ENCODE results near the gene IGFLR1. TPM values are rescaled to one million over a fixed set of nuclear protein-coding genes. Genes with fewer than 3 reads are reported as not detected.
A peak's percentile ranks its signal among the peaks of the same experiment; 100 is the strongest.

Gene IGFLR1
- total and polyA plus RNA-seq, 2 donors (not counting 3 experiments of a cell fraction or from before 2014, with no cell fraction given): 2.6 to 7.6 TPM

GRCh38 chr19:35744430-35745327, 2.4 kb upstream of the IGFLR1 start:
- peak; percentile 95 for DNase-seq (ENCODE audit: low read depth, low spot score)
- no peaks in the 10 kb centered on the region for H4K20me1 ChIP-seq (replicated peaks; ENCODE audit: control insufficient read depth, extremely low read depth, insufficient read depth, low read length)
- peak overlapping the region; percentile 90 for H2AFZ ChIP-seq (ENCODE audit: low read depth, low read length)
- CTCF ChIA-PET: interaction anchor here (0.6 to 1.9 kb wide), 9 partner anchors 12 to 188 kb away, joined by 3 to 7 read pairs (median 3); partner anchors contain the start of genes HSPB6 and KMT2B
- no peaks in the 10 kb centered on the region for H3K27me3 ChIP-seq (ENCODE audit: control insufficient read depth in 2 of 2, insufficient read depth in 2 of 2, low read length in 2 of 2)
- peak overlapping the region; percentile 88 for H3K27ac ChIP-seq (ENCODE audit: insufficient read depth, low read depth, low read length)
- H3K4me3 ChIP-seq (replicated peaks in 1 of 3; ENCODE audit: insufficient read depth in 1 of 3, low read depth in 1 of 3, low read length in 3 of 3): peak overlapping the region; percentile 49 to 75 (median 71)
- no peaks in the 10 kb centered on the region for H3K9me1 ChIP-seq (replicated peaks; ENCODE audit: control insufficient read depth, extremely low read depth, insufficient read depth, low read length)
- POLR2A ChIA-PET: interaction anchor here (0.6 to 0.8 kb wide), 3 partner anchors 107 to 201 kb away, joined by 3 to 4 read pairs (median 4); no protein-coding TSS in a partner anchor
- dilution Hi-C loops (cut with MboI; ENCODE audit: extremely low pct_ligation_motif_present, low sequenced_read_pairs) (no loop called here), intact Hi-C loops (cut with micrococcal nuclease) (loop anchor here (1.0 to 2.0 kb wide), 4 partner anchors 14 to 187 kb away; partner anchors contain the start of gene PROSER3)
- peak overlapping the region; percentile 93 for H3K9ac ChIP-seq (replicated peaks; ENCODE audit: extremely low read depth, insufficient read depth, low read length)
- H3K36me3 ChIP-seq (ENCODE audit: control insufficient read depth in 2 of 2, extremely low read depth in 1 of 2, insufficient read depth in 2 of 2, low read length in 2 of 2): no peaks in the 10 kb centered on the region
- no peaks in the 10 kb centered on the region for H3K9me3 ChIP-seq (replicated peaks; ENCODE audit: control insufficient read depth, insufficient read depth, low read length)
- no peak for TF ChIP-seq FOS (IDR thresholded peaks at IDR 0.05; ENCODE audit: borderline replicate concordance, insufficient read depth, low read length)
- TF ChIP-seq EZH2 (IDR thresholded peaks at IDR 0.05; ENCODE audit: borderline replicate concordance, low read depth, low read length, severe bottlenecking): no peak
- TF ChIP-seq, protein P1, sequence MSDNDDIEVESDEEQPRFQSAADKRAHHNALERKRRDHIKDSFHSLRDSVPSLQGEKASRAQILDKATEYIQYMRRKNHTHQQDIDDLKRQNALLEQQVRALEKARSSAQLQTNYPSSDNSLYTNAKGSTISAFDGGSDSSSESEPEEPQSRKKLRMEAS (IDR thresholded peaks at IDR 0.05; ENCODE audit: insufficient read depth, insufficient read length): no peak
- no peak for TF ChIP-seq GATA2 (IDR thresholded peaks at IDR 0.05; ENCODE audit: insufficient read depth, insufficient read length, low read depth, low read length)
- TF ChIP-seq, protein P2, sequence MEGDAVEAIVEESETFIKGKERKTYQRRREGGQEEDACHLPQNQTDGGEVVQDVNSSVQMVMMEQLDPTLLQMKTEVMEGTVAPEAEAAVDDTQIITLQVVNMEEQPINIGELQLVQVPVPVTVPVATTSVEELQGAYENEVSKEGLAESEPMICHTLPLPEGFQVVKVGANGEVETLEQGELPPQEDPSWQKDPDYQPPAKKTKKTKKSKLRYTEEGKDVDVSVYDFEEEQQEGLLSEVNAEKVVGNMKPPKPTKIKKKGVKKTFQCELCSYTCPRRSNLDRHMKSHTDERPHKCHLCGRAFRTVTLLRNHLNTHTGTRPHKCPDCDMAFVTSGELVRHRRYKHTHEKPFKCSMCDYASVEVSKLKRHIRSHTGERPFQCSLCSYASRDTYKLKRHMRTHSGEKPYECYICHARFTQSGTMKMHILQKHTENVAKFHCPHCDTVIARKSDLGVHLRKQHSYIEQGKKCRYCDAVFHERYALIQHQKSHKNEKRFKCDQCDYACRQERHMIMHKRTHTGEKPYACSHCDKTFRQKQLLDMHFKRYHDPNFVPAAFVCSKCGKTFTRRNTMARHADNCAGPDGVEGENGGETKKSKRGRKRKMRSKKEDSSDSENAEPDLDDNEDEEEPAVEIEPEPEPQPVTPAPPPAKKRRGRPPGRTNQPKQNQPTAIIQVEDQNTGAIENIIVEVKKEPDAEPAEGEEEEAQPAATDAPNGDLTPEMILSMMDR (IDR thresholded peaks at IDR 0.05; ENCODE audit: extremely low read depth in 1 of 2, insufficient read depth in 1 of 2, low read depth in 1 of 2, low read length in 2 of 2): peak; percentile 42 to 63
- TF ChIP-seq POLR2AphosphoS5 (IDR thresholded peaks at IDR 0.05; ENCODE audit: insufficient read depth, low read depth, low read length): peak; percentile 73
- TF ChIP-seq POLR2A (IDR thresholded peaks at IDR 0.05; ENCODE audit: low read depth, low read length): peak; percentile 63
- no peak for TF ChIP-seq JUN (IDR thresholded peaks at IDR 0.05; ENCODE audit: borderline replicate concordance, insufficient read depth, insufficient read length, low read depth)
- TF ChIP-seq MYC (IDR thresholded peaks at IDR 0.05; ENCODE audit: low read depth, low read length): no peak
- peaks cover 16% of the 10 kb centered on the region for H3K79me2 ChIP-seq (ENCODE audit: control insufficient read depth, insufficient read depth, low read length)
- H3K4me2 ChIP-seq (ENCODE audit: insufficient read depth, low read length): peak overlapping the region; percentile 84
- peaks cover 29% of the 10 kb centered on the region for H3K4me1 ChIP-seq (ENCODE audit: control insufficient read depth, extremely low read depth, insufficient read depth, low read length)
- TSS peak; percentile 64 for BruUV-seq (replicated peaks)
- peak; percentile 99 for FAIRE-seq
